LNCaP clone FGC (cell line): ENCODE measurements around the gene DPH5.

Source experiments
- DNase-seq: peaks from one replicate; pipeline ENCODE4 v3.0.0-alpha.2; 2011; ENCODE audit warnings: low read depth
- H3K4me3 ChIP-seq: 2 replicates; pipeline ENCODE4 v1.5.1; 2011; ENCODE audit warnings: mild to moderate bottlenecking, low read depth, low read length, control low read depth
- CTCF ChIP-seq: IDR thresholded peaks from 2 replicates; pipeline ENCODE4 v1.5.1; 2012; ENCODE audit warnings: mild to moderate bottlenecking; ENCODE audit not compliant: control insufficient read depth, insufficient read depth; ENCODE audit errors: extremely low read depth

Gene DPH5

GRCh38 chr1:100972185-100972584, 53.4 kb downstream of the DPH5 start:
- no peak for DNase-seq
- no peak overlapping the region for H3K4me3 ChIP-seq
- TF ChIP-seq CTCF, result no peak

DNA sequence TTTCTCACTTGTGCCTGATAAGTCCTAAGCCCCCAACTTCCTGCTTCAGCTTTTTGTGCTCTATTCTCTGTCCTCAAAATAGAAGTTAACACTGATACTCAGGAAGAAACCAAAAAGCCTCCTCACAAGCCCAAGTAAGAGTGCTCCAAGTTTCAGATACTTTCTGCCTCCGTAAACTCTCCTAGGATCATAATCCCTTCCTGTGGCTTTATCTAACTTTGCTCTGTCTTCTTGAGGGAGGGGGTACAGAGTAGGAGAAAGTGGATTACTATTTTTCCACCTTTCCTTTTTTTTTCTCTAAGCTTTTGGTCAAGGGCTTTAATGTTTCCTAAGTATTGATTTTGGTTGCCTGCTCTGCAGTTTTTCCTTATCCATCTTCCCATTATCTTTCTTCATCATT, 54.6 kb downstream of the DPH5 start:
- DNase-seq, result no peak
- no peak for TF ChIP-seq CTCF
- no peak overlapping the region for H3K4me3 ChIP-seq

- no peak overlapping the region for H3K4me3 ChIP-seq
- no peak for DNase-seq
- no peak for TF ChIP-seq CTCF
These were observed 56.3 kb downstream of the DPH5 start for GRCh38 chr1:100969327-100969726.

GRCh38 chr1:100968621-100969020, 57.0 kb downstream of the DPH5 start:
- no peak for DNase-seq
- no peak overlapping the region for H3K4me3 ChIP-seq
- no peak for TF ChIP-seq CTCF

- no peak overlapping the region for H3K4me3 ChIP-seq
- TF ChIP-seq CTCF, result no peak
- DNase-seq, result no peak
These were observed 65.5 kb downstream of the DPH5 start for GRCh38 chr1:100960098-100960497.

GRCh38 chr1:100959502-100960060, 66.0 kb downstream of the DPH5 start:
- no peak for DNase-seq
- H3K4me3 ChIP-seq, result no peak overlapping the region
- TF ChIP-seq CTCF, result no peak

DNA sequence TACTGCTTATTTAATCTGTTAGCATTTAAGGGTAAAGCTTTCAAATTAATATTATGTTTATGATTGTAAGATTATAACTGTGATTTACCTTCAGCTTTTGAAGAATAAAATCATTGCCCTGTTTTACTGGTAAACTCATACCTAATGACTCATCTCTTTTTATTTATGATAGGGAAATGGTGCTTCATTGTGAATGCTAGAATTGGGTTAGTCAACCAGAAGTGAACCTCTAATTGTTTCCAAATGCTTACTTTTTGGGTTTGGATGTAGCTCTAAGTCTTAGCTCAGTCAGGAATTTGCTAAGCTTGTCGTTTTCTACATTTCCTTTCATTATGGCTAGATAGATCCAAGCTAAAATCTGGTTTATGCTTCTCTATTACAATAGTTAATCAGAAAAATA, 70.3 kb downstream of the DPH5 start:
- H3K4me3 ChIP-seq, result no peak overlapping the region
- DNase-seq, result no peak
- TF ChIP-seq CTCF, result no peak
